Measurements from ENCODE around the gene NAA10.
A peak's percentile ranks its signal among the peaks of the same experiment; 100 is the strongest.

The NAA10 gene

DNA sequence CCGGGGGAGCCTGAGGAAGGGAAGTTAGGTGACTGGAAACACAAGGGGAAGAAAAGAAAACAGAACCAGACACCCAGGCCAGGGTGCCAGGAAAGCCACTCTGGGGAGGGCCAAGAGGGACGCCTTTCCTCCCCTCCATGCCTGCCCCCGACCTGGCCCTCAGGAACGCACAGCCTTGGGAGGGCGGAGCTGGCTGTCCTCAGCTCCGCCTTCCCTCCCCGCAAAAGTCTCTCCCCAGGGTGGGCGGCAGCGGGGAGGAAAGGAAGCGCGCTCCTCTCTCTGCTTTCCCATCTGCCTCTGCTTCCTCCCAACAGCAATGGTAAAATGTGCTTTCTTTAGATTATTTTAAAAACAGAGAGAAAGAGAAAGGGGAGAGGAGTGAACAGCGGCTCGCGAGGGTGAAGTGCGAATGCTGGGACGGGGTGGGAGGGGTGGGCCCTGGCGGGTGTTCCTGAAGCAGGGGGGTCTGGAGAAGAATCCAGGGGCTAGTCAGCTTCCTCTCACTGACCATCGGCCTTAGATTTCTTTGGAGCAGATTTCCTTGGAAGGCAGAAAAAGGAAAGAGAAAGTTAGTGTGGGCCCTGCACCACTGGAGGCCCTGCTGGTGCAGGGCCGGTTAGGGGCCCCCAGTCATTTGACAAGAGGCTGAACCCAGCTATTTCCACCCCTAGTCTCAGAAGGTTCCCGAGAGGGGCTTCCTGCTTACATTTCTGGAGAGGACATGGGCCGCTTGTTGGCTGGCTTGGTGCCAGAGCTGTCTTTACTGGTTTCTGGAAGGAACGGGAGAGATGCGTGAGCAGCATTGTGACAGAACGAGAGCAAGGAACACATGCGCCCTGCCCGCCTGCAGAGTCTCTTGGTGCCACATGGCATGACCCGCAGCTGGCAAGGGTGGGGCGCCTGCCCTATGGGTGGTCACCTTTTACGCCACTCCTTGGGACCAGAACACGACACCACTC lies 14.3 kb upstream of the NAA10 start:
- Mint-ChIP-seq H3K27ac (peak overlapping the region; percentile 58), H3K36me3 (ENCODE audit: low read depth) (peaks cover 76% of the 10 kb centered on the region), H3K4me1 (ENCODE audit: low read depth) (peaks cover 41% of the 10 kb centered on the region), H3K4me3 (no peak overlapping the region), H3K9me3 (no peaks in the 10 kb centered on the region), H3K27me3 (no peaks in the 10 kb centered on the region)
- intact Hi-C loops (cut with micrococcal nuclease) = no loop called here

DNA sequence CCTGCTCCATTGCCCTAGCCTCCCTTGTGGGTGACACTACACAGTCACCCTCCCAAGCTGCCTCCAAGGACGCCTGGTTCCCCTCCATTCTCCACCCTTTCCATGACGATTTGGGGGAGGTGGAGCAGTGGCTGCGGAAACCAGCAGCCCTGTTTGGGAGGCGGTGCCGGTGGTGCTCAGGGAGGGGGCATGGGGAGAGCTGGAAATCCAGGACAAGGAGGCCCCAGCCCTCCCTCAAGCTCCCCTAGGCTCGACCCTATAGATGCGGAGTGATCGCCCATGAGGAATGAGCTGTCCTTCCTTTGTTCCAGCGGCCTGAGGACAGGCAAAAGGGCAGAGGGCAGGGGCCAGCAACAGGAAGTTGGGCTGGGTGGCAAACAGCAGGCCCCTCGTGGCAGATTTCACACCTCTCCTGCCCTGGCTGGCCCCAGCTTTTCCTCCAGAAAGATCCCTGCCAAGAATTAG lies 13.2 kb upstream of the NAA10 start:
- Mint-ChIP-seq H3K36me3 (ENCODE audit: low read depth) (peaks cover 72% of the 10 kb centered on the region), H3K9me3 (no peaks in the 10 kb centered on the region), H3K27me3 (no peaks in the 10 kb centered on the region), H3K4me3 (no peak overlapping the region), H3K27ac (peak overlapping the region; percentile 58), H3K4me1 (ENCODE audit: low read depth) (peaks cover 47% of the 10 kb centered on the region)
- intact Hi-C loops (cut with micrococcal nuclease) = no loop called here

DNA sequence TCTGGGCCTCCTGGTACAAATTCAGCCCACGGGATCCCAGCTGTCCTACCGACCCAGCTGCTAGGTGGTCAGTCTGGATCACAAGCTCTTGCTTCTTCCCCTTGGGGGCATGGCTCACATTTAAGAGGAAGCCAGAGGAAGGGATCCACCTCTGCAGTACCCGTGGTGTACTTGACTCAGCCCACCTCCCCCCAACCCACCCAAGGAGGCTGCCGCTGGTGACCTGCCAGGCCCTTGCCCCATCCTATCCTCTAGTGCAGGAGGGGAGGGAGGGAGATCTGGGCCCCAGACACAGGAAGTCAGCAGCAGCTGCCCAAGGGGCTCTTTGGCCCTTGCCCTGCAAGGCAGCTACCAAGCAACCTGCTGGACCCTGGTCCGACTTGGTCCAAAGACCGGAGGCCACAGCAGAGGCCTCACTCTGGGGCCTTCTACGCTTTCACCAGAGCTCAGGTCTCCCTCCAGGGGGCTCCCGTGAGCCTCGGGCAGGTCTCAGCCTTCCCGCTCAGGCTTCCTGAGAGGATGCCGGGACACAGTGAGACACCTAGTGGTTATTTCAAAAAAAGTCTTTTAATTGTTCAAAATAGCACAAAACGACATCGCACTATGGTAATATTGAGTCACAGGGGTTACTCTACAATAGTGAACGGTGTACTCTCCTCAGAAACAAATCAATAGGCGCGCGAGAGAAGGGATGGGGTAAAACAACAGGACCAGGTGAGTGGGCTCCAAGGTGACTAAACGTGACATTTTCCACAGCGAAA lies 12.4 kb upstream of the NAA10 start:
- Mint-ChIP-seq H3K27me3 (no peaks in the 10 kb centered on the region), H3K9me3 (no peaks in the 10 kb centered on the region), H3K4me3 (no peak overlapping the region), H3K36me3 (ENCODE audit: low read depth) (peaks cover 72% of the 10 kb centered on the region), H3K4me1 (ENCODE audit: low read depth) (peaks cover 56% of the 10 kb centered on the region), H3K27ac (peak overlapping the region; percentile 47)
- intact Hi-C loops (cut with micrococcal nuclease) = no loop called here

DNA sequence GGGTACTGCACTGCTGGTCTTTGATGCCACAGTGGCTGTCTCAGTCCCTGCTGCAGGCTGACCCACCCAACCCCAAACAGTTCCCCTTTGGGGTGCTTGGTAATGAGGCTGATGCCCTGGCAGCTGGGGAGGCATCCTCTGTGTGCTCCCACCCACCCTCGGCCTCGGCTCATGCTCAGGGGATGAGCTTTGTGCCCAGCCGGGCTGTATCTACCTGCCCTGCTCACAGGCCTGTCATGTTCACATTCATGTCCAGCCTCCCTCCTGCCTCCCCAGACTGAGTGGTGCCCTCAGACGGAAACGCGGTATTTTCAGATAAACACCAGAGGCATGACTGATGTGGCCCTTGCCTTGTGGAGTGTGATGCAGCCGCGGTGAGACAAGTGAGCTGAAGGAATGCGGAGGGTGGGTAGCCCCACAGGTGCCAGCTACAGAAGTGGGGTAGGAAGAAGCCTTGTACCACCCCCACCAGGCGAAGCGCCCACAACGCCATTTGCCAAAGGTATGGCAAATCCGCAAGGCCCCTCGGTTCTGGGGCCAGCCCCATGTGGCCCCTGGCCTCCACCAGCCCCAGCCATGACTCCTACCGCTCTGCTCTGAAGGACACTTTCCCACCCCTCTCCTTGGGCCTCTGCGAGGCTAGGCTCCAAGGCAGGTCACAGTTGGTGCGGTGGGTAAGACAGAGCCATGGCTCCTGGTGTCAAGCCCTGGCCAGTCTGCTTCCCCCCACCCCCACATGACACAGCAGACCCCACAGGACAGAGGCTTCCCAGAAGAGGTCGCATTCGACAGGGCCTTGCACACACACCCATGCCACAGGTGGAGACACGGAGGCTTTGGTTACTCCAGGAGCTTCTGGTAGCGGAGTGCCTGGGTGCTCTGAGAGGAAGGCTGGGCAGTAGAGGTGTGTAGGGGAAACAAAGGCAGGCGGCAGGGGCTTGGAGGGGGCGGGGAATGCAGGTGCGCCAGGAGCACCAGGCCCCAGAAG lies 11.4 kb upstream of the NAA10 start:
- Mint-ChIP-seq H3K4me3 (no peak overlapping the region), H3K27me3 (no peaks in the 10 kb centered on the region), H3K4me1 (ENCODE audit: low read depth) (peaks cover 61% of the 10 kb centered on the region), H3K9me3 (no peaks in the 10 kb centered on the region), H3K36me3 (ENCODE audit: low read depth) (peaks cover 68% of the 10 kb centered on the region), H3K27ac (peak overlapping the region; percentile 47)
- intact Hi-C loops (cut with micrococcal nuclease) = no loop called here

DNA sequence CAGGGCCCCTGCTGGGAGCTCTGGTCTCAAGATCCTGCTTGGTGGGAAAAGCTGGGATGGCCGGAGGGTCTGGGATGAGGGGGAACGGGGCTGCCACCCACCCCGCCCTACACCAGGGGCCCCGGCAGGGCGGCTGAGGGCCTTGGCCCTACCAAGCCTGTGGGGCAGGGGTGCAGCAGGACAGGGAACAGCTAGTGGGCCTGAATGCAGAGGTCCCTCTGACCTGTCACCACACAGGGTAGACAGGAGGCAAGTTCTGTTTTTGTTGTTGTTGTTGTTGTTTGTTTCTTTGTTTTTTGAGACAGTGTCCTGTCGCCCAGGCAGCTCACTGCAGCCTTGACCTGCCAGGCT lies 9.9 kb upstream of the NAA10 start:
- Mint-ChIP-seq H3K27ac (peak overlapping the region; percentile 90), H3K27me3 (no peaks in the 10 kb centered on the region)
- intact Hi-C loops (cut with micrococcal nuclease) = no loop called here

DNA sequence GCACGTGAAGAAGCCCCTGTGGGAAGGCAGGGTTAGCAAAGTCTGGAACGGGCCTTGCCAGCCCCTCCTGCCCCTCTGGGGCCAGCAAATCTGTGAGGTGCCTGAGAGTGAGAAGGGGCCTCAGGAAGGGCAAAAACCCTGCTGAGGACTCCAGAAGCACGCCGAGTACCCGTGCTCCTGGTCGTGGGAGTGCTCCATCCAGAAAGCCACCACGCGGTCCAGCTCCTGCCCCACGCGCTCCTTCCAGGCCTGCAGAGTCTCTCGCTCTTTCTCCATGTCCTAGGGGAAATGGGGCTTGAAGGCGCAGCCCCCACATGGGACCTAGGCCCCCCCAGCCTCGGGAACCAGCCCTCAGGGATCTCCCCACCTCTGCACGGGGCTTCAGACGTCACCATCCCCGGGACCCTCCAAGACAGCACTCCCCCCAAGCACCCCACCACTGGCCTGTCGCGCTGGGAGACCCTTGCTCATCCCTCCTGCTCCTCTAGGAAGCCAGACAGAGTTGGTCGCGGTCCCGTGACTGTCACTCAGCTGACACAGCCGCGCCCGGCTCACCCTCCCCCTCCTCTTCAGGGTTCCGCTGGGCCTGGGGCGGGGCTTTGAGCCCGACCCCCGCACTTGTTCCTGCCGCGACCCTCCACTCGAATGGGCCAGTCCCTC lies 9.4 kb upstream of the NAA10 start, which contains the start of gene RENBP:
RENBP (minus strand) TSS at position 504 of the 660 bp plus-strand sequence; CDS start at position 471, 33 bp downstream.
- Mint-ChIP-seq H3K27me3 (no peaks in the 10 kb centered on the region), H3K36me3 (ENCODE audit: low read depth) (peaks cover 67% of the 10 kb centered on the region), H3K4me3 (peak within 1 kb of the TSS; percentile 98), H3K27ac (peak within 1 kb of the TSS; percentile 90), H3K4me1 (ENCODE audit: low read depth) (peaks cover 66% of the 10 kb centered on the region), H3K9me3 (no peaks in the 10 kb centered on the region)
- intact Hi-C loops (cut with micrococcal nuclease) = no loop called here

More for the DNA sequence above, 9.9 kb upstream of the NAA10 start:
- Mint-ChIP-seq H3K4me3 (peak overlapping the region; percentile 98), H3K4me1 (ENCODE audit: low read depth) (peaks cover 66% of the 10 kb centered on the region), H3K9me3 (no peaks in the 10 kb centered on the region), H3K36me3 (ENCODE audit: low read depth) (peaks cover 67% of the 10 kb centered on the region)

DNA sequence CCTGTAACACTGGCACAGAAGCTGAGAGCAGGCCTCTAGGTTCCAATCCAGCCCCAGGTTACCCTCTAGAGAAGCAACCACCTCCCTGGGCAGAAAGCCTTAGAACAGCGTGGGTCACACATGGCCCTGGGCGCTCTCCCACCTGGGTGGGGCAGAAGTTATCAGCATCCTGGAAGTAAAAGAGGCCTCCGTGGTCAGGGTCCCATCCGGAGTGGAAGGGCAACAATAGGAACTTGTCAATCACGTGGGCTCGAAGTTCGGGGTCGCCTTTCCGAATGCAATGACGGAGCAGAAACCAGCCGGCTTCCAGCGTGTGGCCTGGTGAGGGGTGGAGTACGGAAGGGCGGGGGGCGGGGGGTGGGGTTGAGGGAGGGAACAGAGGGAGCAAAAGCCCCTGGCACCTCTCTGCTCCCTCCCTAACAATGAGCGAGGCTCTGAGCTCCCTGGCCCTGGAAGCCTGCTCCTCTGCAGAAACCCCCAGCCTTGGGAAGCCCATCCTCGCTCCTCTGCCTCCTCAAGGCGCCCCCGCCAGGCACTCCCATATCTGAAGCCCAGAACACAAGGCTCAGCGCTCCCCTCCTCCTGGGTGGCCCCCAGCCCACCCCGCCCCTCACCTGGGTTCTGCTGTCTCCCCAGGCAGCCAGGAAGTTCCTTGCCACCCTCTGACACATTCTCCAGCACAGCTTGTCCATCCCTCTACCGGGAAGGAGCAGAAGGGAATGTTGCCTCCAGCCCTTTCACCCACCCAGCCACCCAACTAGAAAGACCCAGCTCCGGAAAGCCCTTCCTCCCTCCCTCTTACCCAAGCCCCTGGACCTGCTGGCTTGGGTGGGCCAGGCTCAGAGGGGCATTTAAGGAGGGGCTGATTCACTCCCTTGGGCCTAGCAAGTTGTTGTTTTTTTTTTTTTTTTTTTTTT lies 6.8 kb upstream of the NAA10 start:
- Mint-ChIP-seq H3K27ac (no peak overlapping the region), H3K9me3 (no peaks in the 10 kb centered on the region), H3K4me1 (ENCODE audit: low read depth) (peaks cover 52% of the 10 kb centered on the region), H3K4me3 (peak overlapping the region; percentile 98), H3K36me3 (ENCODE audit: low read depth) (peaks cover 62% of the 10 kb centered on the region), H3K27me3 (no peaks in the 10 kb centered on the region)
- intact Hi-C loops (cut with micrococcal nuclease) = no loop called here

DNA sequence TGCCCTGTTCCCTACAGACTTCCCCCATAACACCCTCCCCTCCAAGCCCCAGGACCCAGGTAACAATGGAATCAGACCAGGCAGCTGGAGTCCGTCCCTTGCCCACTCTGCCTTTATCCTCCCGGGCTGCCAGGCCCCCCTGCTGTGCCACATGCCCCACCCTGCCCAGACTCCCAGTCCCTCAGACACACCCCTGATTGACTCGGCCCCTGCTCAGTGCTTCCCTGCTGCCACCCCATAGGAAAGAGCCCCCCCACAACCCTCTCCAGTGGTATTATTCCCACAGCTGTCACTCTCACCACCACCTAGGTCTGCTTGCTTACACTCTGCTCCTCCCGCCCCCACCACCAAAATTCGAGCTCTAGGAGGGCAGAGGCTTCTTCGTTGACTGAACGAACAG lies 4.7 kb upstream of the NAA10 start:
- peaks cover 52% of the 10 kb centered on the region for H3K4me1 Mint-ChIP-seq (ENCODE audit: low read depth)
- no peak overlapping the region for H3K27ac Mint-ChIP-seq
- H3K9me3 Mint-ChIP-seq = no peaks in the 10 kb centered on the region
- intact Hi-C loops (cut with micrococcal nuclease) = no loop called here
- H3K36me3 Mint-ChIP-seq (ENCODE audit: low read depth) = peaks cover 63% of the 10 kb centered on the region
- H3K4me3 Mint-ChIP-seq = peak overlapping the region; percentile 34
- H3K27me3 Mint-ChIP-seq = no peaks in the 10 kb centered on the region

DNA sequence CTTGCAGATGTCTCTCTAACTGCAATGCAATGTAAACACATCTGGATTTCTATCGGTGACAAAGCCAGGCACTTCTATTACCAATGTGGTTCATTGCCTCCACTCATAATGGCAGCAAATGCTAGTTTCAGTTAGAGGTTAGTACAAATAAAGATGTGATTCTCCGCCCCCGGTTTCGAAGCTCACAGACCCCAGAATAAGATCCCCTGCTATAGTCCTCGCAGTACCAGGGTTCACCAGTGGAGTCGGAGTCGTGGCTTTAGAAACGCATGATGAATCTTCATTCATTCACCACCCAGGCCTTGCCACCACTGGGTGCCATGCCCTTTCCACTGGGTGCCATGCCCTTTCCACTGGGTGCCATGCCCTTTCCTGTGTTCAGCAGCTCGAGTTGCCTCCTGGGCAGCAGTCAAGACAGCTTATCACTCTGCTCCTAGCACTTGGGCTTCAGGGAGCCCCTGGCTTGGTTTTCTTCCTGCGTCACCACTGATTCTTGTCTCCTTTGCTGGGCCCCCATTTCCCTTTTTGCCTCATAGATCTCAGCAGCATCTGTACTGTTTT lies 3.5 kb upstream of the NAA10 start:
- Mint-ChIP-seq H3K4me1 (ENCODE audit: low read depth) (peaks cover 51% of the 10 kb centered on the region), H3K27ac (no peak overlapping the region), H3K36me3 (ENCODE audit: low read depth) (peaks cover 62% of the 10 kb centered on the region), H3K9me3 (no peaks in the 10 kb centered on the region), H3K27me3 (no peaks in the 10 kb centered on the region), H3K4me3 (no peak overlapping the region)
- intact Hi-C loops (cut with micrococcal nuclease) = no loop called here

DNA sequence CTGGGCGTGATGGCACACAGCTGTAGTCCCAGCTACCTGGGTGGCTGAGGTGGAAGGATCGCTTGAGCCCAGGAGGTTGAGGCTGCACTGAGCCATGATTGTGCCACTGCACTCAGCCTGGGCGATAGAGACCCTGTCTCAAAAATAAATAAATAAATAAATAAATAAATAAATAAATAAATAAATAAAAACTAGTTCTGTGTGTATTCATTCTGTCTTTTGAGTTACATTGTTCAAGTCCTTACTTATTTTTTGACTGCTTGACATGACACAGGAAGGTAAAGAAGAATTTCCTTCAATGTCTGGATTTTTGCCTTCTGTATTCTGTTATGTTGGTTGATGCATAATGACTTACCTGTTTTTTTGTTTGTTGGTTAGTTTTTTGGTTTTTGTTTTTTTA lies 2.2 kb upstream of the NAA10 start:
- intact Hi-C loops (cut with micrococcal nuclease) = no loop called here
- H3K27me3 Mint-ChIP-seq = no peaks in the 10 kb centered on the region
- no peaks in the 10 kb centered on the region for H3K9me3 Mint-ChIP-seq
- peaks cover 62% of the 10 kb centered on the region for H3K36me3 Mint-ChIP-seq (ENCODE audit: low read depth)
- H3K4me1 Mint-ChIP-seq (ENCODE audit: low read depth) = peaks cover 40% of the 10 kb centered on the region
- H3K4me3 Mint-ChIP-seq = no peak overlapping the region
- H3K27ac Mint-ChIP-seq = no peak overlapping the region

DNA sequence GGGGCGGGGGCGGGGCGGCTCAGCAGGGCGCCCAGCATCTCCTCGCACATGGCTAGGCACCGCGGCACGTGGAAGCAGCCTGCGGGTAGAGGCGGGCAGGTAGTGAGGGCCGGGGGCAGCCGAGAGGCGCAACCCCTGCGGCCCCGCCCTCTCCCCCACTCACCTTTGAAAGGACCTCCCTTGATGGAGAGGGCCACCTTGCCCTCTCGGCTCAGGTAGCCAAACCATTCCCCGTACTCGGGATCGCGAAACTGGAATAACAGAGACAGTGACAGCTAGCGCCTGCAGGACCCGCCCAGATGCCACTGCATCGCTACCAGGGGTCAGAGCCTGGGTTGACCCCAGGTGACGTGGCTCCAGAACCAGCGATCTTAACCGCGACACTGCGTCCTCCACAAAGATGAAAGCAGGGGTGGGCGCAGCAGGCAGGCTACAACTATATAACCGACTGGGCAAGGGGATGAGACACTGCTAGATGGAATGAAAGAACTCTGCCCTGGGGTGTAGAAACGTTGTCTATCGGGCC lies 552 bp upstream of the NAA10 start:
- H3K9me3 Mint-ChIP-seq = no peaks in the 10 kb centered on the region
- intact Hi-C loops (cut with micrococcal nuclease) = no loop called here
- H3K27ac Mint-ChIP-seq = no peak overlapping the region
- peaks cover 45% of the 10 kb centered on the region for H3K4me1 Mint-ChIP-seq (ENCODE audit: low read depth)
- H3K4me3 Mint-ChIP-seq = peak overlapping the region; percentile 50
- H3K36me3 Mint-ChIP-seq (ENCODE audit: low read depth) = peaks cover 67% of the 10 kb centered on the region
- H3K27me3 Mint-ChIP-seq = no peaks in the 10 kb centered on the region

Data from dendritic cell treated with granulocyte-macrophage colony-stimulating factor and Interleukin-4, amounts not matched to agents 40 ng/mL and 50 ng/mL, for 4 days (primary cell).